Measurements from ENCODE around the gene LCA5L.

- TF ChIP-seq CTCF (IDR thresholded peaks at IDR 0.05; ENCODE audit: poor library complexity, severe bottlenecking) (no peak), POLR2AphosphoS5 (IDR thresholded peaks at IDR 0.05) (no peak), EZH2 (IDR thresholded peaks at IDR 0.05; ENCODE audit: borderline replicate concordance, insufficient read depth, low read length, poor library complexity, severe bottlenecking) (no peak), SMC3 (conservative IDR thresholded peaks at IDR 0.05; ENCODE audit: poor library complexity) (no peak), TAF1 (IDR thresholded peaks at IDR 0.05; ENCODE audit: low read depth) (no peak), REST (IDR thresholded peaks at IDR 0.05; ENCODE audit: borderline replicate concordance) (no peak), EP300 (conservative IDR thresholded peaks at IDR 0.05; ENCODE audit: poor library complexity, severe bottlenecking) (no peak), RAD21 (conservative IDR thresholded peaks at IDR 0.05) (no peak), MXI1 (conservative IDR thresholded peaks at IDR 0.05; ENCODE audit: poor library complexity, severe bottlenecking) (no peak)
Observed at GRCh38 chr21:39456665-39457064, 11.1 kb upstream of the LCA5L start.

Data from neural cell (in vitro differentiated cells).